Hindlimb muscle (tissue), 1 donor: ENCODE results near the gene FAM217A. TPM values are rescaled to one million over a fixed set of nuclear protein-coding genes. Genes with fewer than 3 reads are reported as not detected.

ENCODE experiments used
- DNase-seq: peaks from one replicate; pipeline ENCODE4 v3.0.0-alpha.2; 2013
- polyA plus RNA-seq: library from polyadenylated mRNA; unstranded; fragments of 120-200 nt; gene quantifications from one replicate; pipeline ENCODE4 v1.2.1, GENCODE V29; 2013; ENCODE audit not compliant: insufficient read length

Gene FAM217A
- polyA plus RNA-seq, 1 donor: not detected

- DNase-seq: peak; percentile 97
Observed at GRCh38 chr6:4021133-4021853, 57.6 kb downstream of the FAM217A start.

- no peak for DNase-seq
Observed at GRCh38 chr6:4020822-4021132, 58.2 kb downstream of the FAM217A start.

GRCh38 chr6:4018924-4019236, 60.1 kb downstream of the FAM217A start:
- DNase-seq: no peak

Other genes with a start within 250 kb of the FAM217A start
- gene FAM50B, start 229.8 kb downstream of the FAM217A start, polyA plus RNA-seq: 9.6 TPM
- gene ECI2, start 56.4 kb upstream of the FAM217A start, polyA plus RNA-seq: 40.7 TPM